Measurements from ENCODE around the gene CCDC172. TPM values are rescaled to one million over a fixed set of nuclear protein-coding genes. Genes with fewer than 3 reads are reported as not detected.

The CCDC172 gene
- polyA plus RNA-seq, 3 donors: not detected

DNA sequence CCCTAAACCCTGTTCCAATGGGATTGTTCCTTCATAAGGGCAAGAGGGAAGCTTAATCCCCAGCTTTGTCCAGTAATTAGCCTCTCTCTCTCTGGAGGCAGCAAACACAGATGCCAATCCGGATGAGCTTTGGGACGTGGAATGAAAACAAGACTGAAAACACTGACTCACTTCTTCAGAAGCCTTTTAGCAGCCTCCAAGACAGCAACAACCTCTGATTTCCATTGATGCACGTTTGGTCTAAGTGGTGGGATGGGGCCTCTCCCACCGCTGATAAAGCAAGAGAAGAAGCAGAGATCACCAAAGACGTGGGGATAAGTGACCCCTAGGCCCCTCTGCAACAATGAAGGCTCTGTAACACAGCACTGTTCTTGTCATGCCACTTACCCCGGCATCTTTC, 45.4 kb upstream of the CCDC172 start:
- no peak for TF ChIP-seq CTCF (IDR thresholded peaks at IDR 0.05)
- H3K9ac ChIP-seq (ENCODE audit: insufficient read depth, low read length, poor library complexity, severe bottlenecking): no peak overlapping the region
- H3K27me3 ChIP-seq (ENCODE audit: control insufficient read depth in 2 of 2, insufficient read depth in 2 of 2, low read length in 2 of 2): peaks cover 26 to 44% of the 10 kb centered on the region in 2 donors
- no peaks in the 10 kb centered on the region for H3K4me1 ChIP-seq (ENCODE audit: control insufficient read depth in 1 of 2, insufficient read depth in 2 of 2, low read length in 2 of 2)
- Mint-ChIP-seq H3K27ac (no peak overlapping the region), H3K9me3 (peaks cover 0 to 3% (median 0%) of the 10 kb centered on the region in 7 donors), H3K4me3 (no peak overlapping the region), H3K36me3 (peaks cover 0 to 2% of the 10 kb centered on the region in 2 donors), H3K4me1 (peaks cover 3% of the 10 kb centered on the region), H3K27me3 (ENCODE audit: low read depth in 3 of 3) (peaks cover 26 to 37% (median 34%) of the 10 kb centered on the region in 3 donors)
- no peak for DNase-seq
- no peaks in the 10 kb centered on the region for H3K79me2 ChIP-seq (ENCODE audit: insufficient read depth, low read length)
- no peak overlapping the region for H3K27ac ChIP-seq (ENCODE audit: low read depth in 1 of 2, low read length in 2 of 2)
- H3K36me3 ChIP-seq (replicated peaks in 1 of 2; ENCODE audit: control insufficient read depth in 1 of 2, insufficient read depth in 2 of 2, low read length in 2 of 2): no peaks in the 10 kb centered on the region
- 86% methylated on average over 4 of the region's 6 CpGs for WGBS (ENCODE audit: insufficient coverage)
- no peaks in the 10 kb centered on the region for H4K20me1 ChIP-seq (ENCODE audit: insufficient read depth, low read length)
- no peak overlapping the region for H3K4me3 ChIP-seq (replicated peaks in 1 of 3; ENCODE audit: low read depth in 2 of 3, low read length in 3 of 3)
- intact Hi-C loops (cut with micrococcal nuclease): no loop called here
- no peak overlapping the region for H3K4me2 ChIP-seq (replicated peaks; ENCODE audit: extremely low read depth, low read length, poor library complexity, severe bottlenecking)
- H2AFZ ChIP-seq (ENCODE audit: insufficient read depth, low read depth, low read length, poor library complexity, severe bottlenecking): no peak overlapping the region
- peaks cover 0 to 6% of the 10 kb centered on the region in 2 donors for H3K9me3 ChIP-seq (replicated peaks in 1 of 2; ENCODE audit: control insufficient read depth in 1 of 2, insufficient read depth in 1 of 2, low read length in 2 of 2)

GRCh38 chr10:116281775-116282174, 42.5 kb upstream of the CCDC172 start:
- intact Hi-C loops (cut with micrococcal nuclease): no loop called here
- Histone ChIP-seq H3K27me3 (ENCODE audit: control insufficient read depth in 2 of 2, insufficient read depth in 2 of 2, low read length in 2 of 2) (peaks cover 13 to 17% of the 10 kb centered on the region in 2 donors), H2AFZ (ENCODE audit: insufficient read depth, low read depth, low read length, poor library complexity, severe bottlenecking) (no peak overlapping the region), H3K27ac (ENCODE audit: low read depth in 1 of 2, low read length in 2 of 2) (no peak overlapping the region), H3K4me3 (replicated peaks in 1 of 3; ENCODE audit: low read depth in 2 of 3, low read length in 3 of 3) (no peak overlapping the region), H4K20me1 (ENCODE audit: insufficient read depth, low read length) (no peaks in the 10 kb centered on the region), H3K79me2 (ENCODE audit: insufficient read depth, low read length) (no peaks in the 10 kb centered on the region), H3K9me3 (replicated peaks in 1 of 2; ENCODE audit: control insufficient read depth in 1 of 2, insufficient read depth in 1 of 2, low read length in 2 of 2) (no peaks in the 10 kb centered on the region), H3K4me1 (ENCODE audit: control insufficient read depth in 1 of 2, insufficient read depth in 2 of 2, low read length in 2 of 2) (no peaks in the 10 kb centered on the region), H3K4me2 (replicated peaks; ENCODE audit: extremely low read depth, low read length, poor library complexity, severe bottlenecking) (no peak overlapping the region), H3K9ac (ENCODE audit: insufficient read depth, low read length, poor library complexity, severe bottlenecking) (no peak overlapping the region), H3K36me3 (replicated peaks in 1 of 2; ENCODE audit: control insufficient read depth in 1 of 2, insufficient read depth in 2 of 2, low read length in 2 of 2) (no peaks in the 10 kb centered on the region)
- Mint-ChIP-seq H3K9me3 (no peaks in the 10 kb centered on the region), H3K36me3 (no peaks in the 10 kb centered on the region), H3K4me3 (no peak overlapping the region), H3K4me1 (no peaks in the 10 kb centered on the region), H3K27me3 (ENCODE audit: low read depth in 3 of 3) (peaks cover 8 to 20% (median 17%) of the 10 kb centered on the region in 3 donors), H3K27ac (no peak overlapping the region)
- DNase-seq: no peak
- 79% methylated on average over 2 of the region's 3 CpGs for WGBS (ENCODE audit: insufficient coverage)
- no peak for TF ChIP-seq CTCF (IDR thresholded peaks at IDR 0.05)

All from CD14-positive monocyte (primary cell).